CD4-positive, alpha-beta T cell (primary cell): ENCODE data around the gene INPP5A. TPM values are rescaled to one million over a fixed set of nuclear protein-coding genes. Genes with fewer than 3 reads are reported as not detected.

Experiments
- ATAC-seq: fragments of 200-7000 bp; cut with Tn5 transposase; one replicate; pipeline ENCODE4 v1.10.0; 2022; ENCODE audit warnings: mild to moderate bottlenecking; ENCODE audit not compliant: poor library complexity
- CTCF ChIA-PET: fragments of 350-600 bp; sonication (Branson Sonifier 250); formaldehyde crosslinking; loops from one replicate; lab custom pipeline; 2021; ENCODE audit warnings: antibody characterized with exemption, inconsistent platforms; lab: Charles Lee
- POLR2A ChIA-PET: fragments of 350-600 bp; sonication (Branson Sonifier 250); formaldehyde crosslinking; loops from one replicate; lab custom pipeline; 2021; ENCODE audit warnings: antibody characterized with exemption, inconsistent platforms; lab: Charles Lee
- DNase-seq, 14 experiments: peaks; one replicate each; pipeline ENCODE4 v3.0.0-alpha.2; 2013 to 2020; ENCODE audit warnings: mixed read lengths in 2 of 14
- H3K27ac ChIP-seq, 2 donors: one replicate each; pipeline versions ENCODE4 v1.5.1 to v1.7.0; 2013; ENCODE audit warnings: low read length in 2 of 2, low read depth in 1 of 2, mild to moderate bottlenecking in 1 of 2
- H3K27me3 ChIP-seq, 2 experiments: 1 replicate in 1 of 2; 2 replicates in 1 of 2; pipeline versions ENCODE4 v1.6.1 to v1.7.0; 2013; ENCODE audit warnings: low read length in 2 of 2, control low read depth in 1 of 2, mild to moderate bottlenecking in 1 of 2, moderate library complexity in 1 of 2; ENCODE audit not compliant: insufficient read depth in 2 of 2, control insufficient read depth in 1 of 2
- H3K36me3 ChIP-seq: one replicate; pipeline ENCODE4 v1.6.1; 2013; ENCODE audit warnings: low read length, control low read depth; ENCODE audit not compliant: insufficient read depth
- H3K4me1 ChIP-seq: one replicate; pipeline ENCODE4 v1.6.1; 2013; ENCODE audit warnings: low read length, control low read depth; ENCODE audit not compliant: insufficient read depth
- H3K4me3 ChIP-seq: one replicate; pipeline ENCODE4 v1.5.1; 2013; ENCODE audit warnings: mild to moderate bottlenecking, low read length, moderate library complexity
- H3K9me3 ChIP-seq, 2 experiments: 1 replicate in 1 of 2; 2 replicates in 1 of 2; pipeline versions ENCODE4 v1.6.1 to v1.7.0; 2013; ENCODE audit warnings: low read length in 2 of 2, mild to moderate bottlenecking in 2 of 2, control low read depth in 1 of 2, moderate library complexity in 1 of 2; ENCODE audit not compliant: control insufficient read depth in 1 of 2, insufficient read depth in 1 of 2
- H3K27ac Mint-ChIP-seq: one replicate; pipeline ENCODE4 v1.8.0; 2020; ENCODE audit warnings: mixed read lengths
- H3K27me3 Mint-ChIP-seq: one replicate; pipeline ENCODE4 v1.8.0; 2021; ENCODE audit warnings: mixed read lengths
- H3K36me3 Mint-ChIP-seq: one replicate; pipeline ENCODE4 v1.8.0; 2021; ENCODE audit warnings: low read depth, mixed read lengths
- H3K4me1 Mint-ChIP-seq: one replicate; pipeline ENCODE4 v1.8.0; 2021; ENCODE audit warnings: low read depth, mixed read lengths
- H3K4me3 Mint-ChIP-seq: one replicate; pipeline ENCODE4 v1.8.0; 2020; ENCODE audit warnings: mild to moderate bottlenecking, mixed read lengths
- H3K9me3 Mint-ChIP-seq: one replicate; pipeline ENCODE4 v1.8.0; 2020; ENCODE audit warnings: mixed read lengths
- intact Hi-C, 2 experiments: fragments of 100-400 bp; cut with DNase I in 1 of 2; cut with micrococcal nuclease in 1 of 2; formaldehyde crosslinking; loops; one replicate each; pipeline versions ENCODE4 v1.15.1 to v1.9.0; 2023 to 2025; cut with DNase I, micrococcal nuclease
- total RNA-seq, 174 experiments: library from RNA in 2 of 174; stranded (reverse) in 2 of 174; gene quantifications; one replicate each; pipeline ENCODE4 v1.2.3 and lab custom pipeline; 2021 to 2026
- TF ChIP-seq, protein P1 (sequence below): fragments of 200-600 bp; IDR thresholded peaks from one replicate; pipeline ENCODE4 v1.8.0; 2022; ENCODE audit warnings: antibody characterized with exemption, mild to moderate bottlenecking

INPP5A gene
- total RNA-seq, 2 experiments from 2014 or later, result 22.0 to 24.8 TPM

DNA sequence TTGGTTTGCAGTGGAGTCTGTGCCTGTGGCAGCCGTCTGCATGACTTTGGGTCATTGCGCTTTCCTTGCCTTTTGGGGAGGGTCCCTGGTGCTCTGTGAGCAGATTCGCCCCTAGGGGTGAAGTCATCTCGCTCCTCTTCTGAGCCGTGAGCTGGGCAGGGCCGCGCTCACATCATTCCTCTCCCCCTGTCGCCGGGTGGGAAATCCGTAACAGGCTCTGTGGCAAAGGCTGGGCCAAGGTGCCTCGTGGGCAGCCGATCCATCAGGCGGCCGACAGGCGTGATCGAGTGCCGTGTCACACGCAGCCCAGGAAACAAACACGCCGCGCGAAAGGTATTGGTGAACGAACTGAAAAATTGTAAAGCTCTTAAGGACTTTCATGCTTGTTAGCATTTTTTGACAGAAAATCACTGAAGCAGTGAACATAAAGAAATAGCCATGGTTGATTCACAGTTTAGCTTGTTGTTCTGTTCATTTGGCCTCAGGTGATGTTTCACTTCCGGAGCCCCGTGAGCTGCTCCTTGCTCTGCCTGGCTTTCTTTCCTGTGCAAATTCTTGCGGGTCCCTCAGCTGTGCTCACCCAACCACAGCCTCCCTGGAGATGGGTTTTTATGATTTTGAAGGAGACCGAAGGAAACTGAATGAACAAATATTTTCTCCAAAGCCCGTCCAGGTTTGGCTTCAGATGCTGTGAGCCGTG lies 126.2 kb downstream of the INPP5A start:
- Histone ChIP-seq H3K4me3 (no peak overlapping the region), H3K36me3 (peaks cover 8% of the 10 kb centered on the region), H3K4me1 (no peaks in the 10 kb centered on the region), H3K27me3 (no peaks in the 10 kb centered on the region), H3K9me3 (no peaks in the 10 kb centered on the region), H3K27ac (no peak overlapping the region)
- peaks cover 7% of the 10 kb centered on the region for H3K4me1 Mint-ChIP-seq
- DNase-seq (no peak), ATAC-seq (no peak)
- TF ChIP-seq, protein P1, sequence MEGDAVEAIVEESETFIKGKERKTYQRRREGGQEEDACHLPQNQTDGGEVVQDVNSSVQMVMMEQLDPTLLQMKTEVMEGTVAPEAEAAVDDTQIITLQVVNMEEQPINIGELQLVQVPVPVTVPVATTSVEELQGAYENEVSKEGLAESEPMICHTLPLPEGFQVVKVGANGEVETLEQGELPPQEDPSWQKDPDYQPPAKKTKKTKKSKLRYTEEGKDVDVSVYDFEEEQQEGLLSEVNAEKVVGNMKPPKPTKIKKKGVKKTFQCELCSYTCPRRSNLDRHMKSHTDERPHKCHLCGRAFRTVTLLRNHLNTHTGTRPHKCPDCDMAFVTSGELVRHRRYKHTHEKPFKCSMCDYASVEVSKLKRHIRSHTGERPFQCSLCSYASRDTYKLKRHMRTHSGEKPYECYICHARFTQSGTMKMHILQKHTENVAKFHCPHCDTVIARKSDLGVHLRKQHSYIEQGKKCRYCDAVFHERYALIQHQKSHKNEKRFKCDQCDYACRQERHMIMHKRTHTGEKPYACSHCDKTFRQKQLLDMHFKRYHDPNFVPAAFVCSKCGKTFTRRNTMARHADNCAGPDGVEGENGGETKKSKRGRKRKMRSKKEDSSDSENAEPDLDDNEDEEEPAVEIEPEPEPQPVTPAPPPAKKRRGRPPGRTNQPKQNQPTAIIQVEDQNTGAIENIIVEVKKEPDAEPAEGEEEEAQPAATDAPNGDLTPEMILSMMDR, result no peak
- no peak overlapping the region for H3K4me3 Mint-ChIP-seq
- intact Hi-C loops, result no loop called here
- POLR2A ChIA-PET, result no interaction called here
- H3K9me3 Mint-ChIP-seq, result no peaks in the 10 kb centered on the region
- H3K27ac Mint-ChIP-seq, result no peak overlapping the region
- peaks cover 26% of the 10 kb centered on the region for H3K36me3 Mint-ChIP-seq
- CTCF ChIA-PET, result interaction anchor here (1.1 kb wide), 1 partner anchor 9 kb away, joined by 3 read pairs; no protein-coding TSS in a partner anchor
- H3K27me3 Mint-ChIP-seq, result no peaks in the 10 kb centered on the region

DNA sequence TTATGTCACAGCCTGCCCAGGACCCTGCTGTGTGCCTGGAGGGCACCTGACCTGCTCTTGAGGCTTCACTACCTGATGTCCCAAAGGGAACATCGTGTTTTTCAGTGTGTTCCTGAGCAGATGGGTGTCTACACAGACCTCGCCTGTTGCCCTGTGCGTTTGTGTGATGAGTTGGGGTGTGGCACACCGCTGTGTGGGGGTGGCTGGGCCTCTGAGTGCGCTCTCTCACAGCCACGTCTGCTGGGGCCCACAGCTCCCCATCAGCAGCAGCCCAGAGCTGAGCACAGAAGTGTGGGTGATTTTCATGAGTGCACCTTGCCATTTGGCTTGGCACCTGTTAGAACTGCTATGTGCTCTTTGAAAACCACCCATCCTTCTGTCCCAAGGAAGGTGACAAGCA lies 126.8 kb downstream of the INPP5A start:
- Mint-ChIP-seq H3K4me3 (no peak overlapping the region), H3K36me3 (peaks cover 26% of the 10 kb centered on the region), H3K27me3 (no peaks in the 10 kb centered on the region), H3K4me1 (peaks cover 7% of the 10 kb centered on the region), H3K9me3 (no peaks in the 10 kb centered on the region), H3K27ac (no peak overlapping the region)
- POLR2A ChIA-PET, result no interaction called here
- Histone ChIP-seq H3K27ac (no peak overlapping the region), H3K4me1 (no peaks in the 10 kb centered on the region), H3K27me3 (no peaks in the 10 kb centered on the region), H3K4me3 (no peak overlapping the region), H3K36me3 (peaks cover 4% of the 10 kb centered on the region), H3K9me3 (no peaks in the 10 kb centered on the region)
- intact Hi-C loops, result no loop called here
- DNase-seq, result no peak
- TF ChIP-seq, protein P1, result no peak
- no peak for ATAC-seq
- CTCF ChIA-PET, result interaction anchor here (1.1 kb wide), 1 partner anchor 10 kb away, joined by 3 read pairs; no protein-coding TSS in a partner anchor

DNA sequence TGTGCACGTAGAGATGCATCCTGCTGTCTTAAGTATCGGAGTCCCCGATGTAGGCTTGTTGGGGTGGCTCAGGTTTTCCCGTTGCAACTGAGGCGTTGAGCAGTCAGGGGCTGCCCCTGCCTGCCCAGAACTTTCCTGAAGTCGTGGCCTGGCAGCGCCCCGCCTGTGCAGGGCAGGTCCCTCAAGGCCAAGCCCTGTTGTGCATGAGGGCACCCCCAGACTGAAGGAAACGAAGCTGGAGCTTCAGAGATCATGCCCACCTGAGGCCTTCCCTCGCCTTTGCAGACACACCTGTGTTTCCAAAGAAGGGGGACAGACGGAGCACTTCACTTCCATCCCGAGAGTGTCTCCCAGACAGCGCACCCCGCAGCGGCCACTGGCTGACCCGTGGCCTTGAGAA lies 127.3 kb downstream of the INPP5A start:
- no peak for DNase-seq
- Histone ChIP-seq H3K4me3 (no peak overlapping the region), H3K9me3 (no peaks in the 10 kb centered on the region), H3K36me3 (peaks cover 4% of the 10 kb centered on the region), H3K4me1 (no peaks in the 10 kb centered on the region), H3K27me3 (no peaks in the 10 kb centered on the region), H3K27ac (no peak overlapping the region)
- ChIA-PET POLR2A (no interaction called here), CTCF (no interaction called here)
- peaks cover 7% of the 10 kb centered on the region for H3K4me1 Mint-ChIP-seq
- intact Hi-C loops, result no loop called here
- peaks cover 24% of the 10 kb centered on the region for H3K36me3 Mint-ChIP-seq
- no peaks in the 10 kb centered on the region for H3K27me3 Mint-ChIP-seq
- TF ChIP-seq, protein P1, result no peak
- no peak for ATAC-seq
- H3K4me3 Mint-ChIP-seq, result no peak overlapping the region
- no peaks in the 10 kb centered on the region for H3K9me3 Mint-ChIP-seq
- H3K27ac Mint-ChIP-seq, result no peak overlapping the region
